Mucosa of descending colon (tissue), 3 donors: Measurements from ENCODE around the gene DAAM2. TPM values are rescaled to one million over a fixed set of nuclear protein-coding genes. Genes with fewer than 3 reads are reported as not detected.

Source experiments
- ATAC-seq: fragments of 200-7000 bp; cut with Tn5 transposase; one replicate; pipeline ENCODE4 v1.9.1; 2020; ENCODE audit warnings: mild to moderate bottlenecking, moderate library complexity
- DNase-seq, 3 donors: peaks; one replicate each; pipeline ENCODE4 v3.0.0-alpha.2; 2020
- H3K36me3 ChIP-seq: fragments of 200-600 bp; one replicate; pipeline ENCODE4 v1.8.0; 2021; ENCODE audit warnings: low read depth, mild to moderate bottlenecking
- H3K4me1 ChIP-seq: fragments of 200-600 bp; one replicate; pipeline ENCODE4 v1.8.0; 2021; ENCODE audit warnings: low read depth, mild to moderate bottlenecking
- H3K4me3 ChIP-seq: fragments of 200-600 bp; one replicate; pipeline ENCODE4 v1.8.0; 2021; ENCODE audit warnings: mild to moderate bottlenecking
- H3K9me3 ChIP-seq: fragments of 200-600 bp; one replicate; pipeline ENCODE4 v1.8.0; 2021; ENCODE audit warnings: mild to moderate bottlenecking
- intact Hi-C, 2 donors: fragments of 100-400 bp; cut with DNase I in 1 of 2; cut with micrococcal nuclease in 1 of 2; formaldehyde crosslinking; loops; one replicate each; pipeline versions ENCODE4 v1.11.0 to v1.11.1; 2022; cut with DNase I, micrococcal nuclease
- total RNA-seq, 3 donors: library from RNA; stranded (reverse); fragmentation: NEBNext Ultra II Directional in 2 of 3; extraction: Animal tissue kit (Norgen Biotek cat#: 25700) in 2 of 3; gene quantifications; one replicate each; pipeline versions ENCODE4 v1.2.1 to v1.2.4, GENCODE V29; 2021 to 2023
- TF ChIP-seq, protein P1 (sequence below): fragments of 200-600 bp; IDR thresholded peaks from one replicate; pipeline ENCODE4 v1.8.0; 2022; ENCODE audit warnings: antibody characterized with exemption, mild to moderate bottlenecking
- donor health status: DM: no; HTN: no; CAD: no; lungs with moderate emphysema.
- donor health status: DM: no; HTN: no; CAD: no.
- donor health status: DM: no; HTN: yes; CAD: no.

Gene DAAM2
- total RNA-seq, 3 donors from 2014 or later: 6.1 to 27.8 (median 9.1) TPM

DNA sequence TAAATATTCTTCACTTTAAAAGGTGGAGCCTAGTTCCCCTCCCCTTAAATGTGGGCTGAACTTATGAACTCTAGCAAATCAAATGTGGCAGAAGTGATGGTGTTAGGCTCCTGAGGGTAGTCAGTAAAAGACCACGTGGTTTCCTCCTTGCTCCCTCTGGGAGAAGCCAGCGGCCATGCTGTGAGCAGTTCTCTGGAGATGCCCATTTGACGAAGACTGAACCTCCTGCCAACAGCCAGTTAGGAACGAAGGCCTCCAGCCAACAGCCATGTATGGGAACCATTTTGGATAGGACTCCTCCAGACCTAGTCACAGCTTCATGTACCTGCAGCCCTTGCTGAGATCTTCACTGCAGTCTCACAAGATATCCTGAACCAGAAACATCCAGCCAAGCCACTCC is 149.6 kb downstream of the DAAM2 start:
- intact Hi-C loops: no loop called here
- peaks cover 31% of the 10 kb centered on the region for H3K4me1 ChIP-seq

DNA sequence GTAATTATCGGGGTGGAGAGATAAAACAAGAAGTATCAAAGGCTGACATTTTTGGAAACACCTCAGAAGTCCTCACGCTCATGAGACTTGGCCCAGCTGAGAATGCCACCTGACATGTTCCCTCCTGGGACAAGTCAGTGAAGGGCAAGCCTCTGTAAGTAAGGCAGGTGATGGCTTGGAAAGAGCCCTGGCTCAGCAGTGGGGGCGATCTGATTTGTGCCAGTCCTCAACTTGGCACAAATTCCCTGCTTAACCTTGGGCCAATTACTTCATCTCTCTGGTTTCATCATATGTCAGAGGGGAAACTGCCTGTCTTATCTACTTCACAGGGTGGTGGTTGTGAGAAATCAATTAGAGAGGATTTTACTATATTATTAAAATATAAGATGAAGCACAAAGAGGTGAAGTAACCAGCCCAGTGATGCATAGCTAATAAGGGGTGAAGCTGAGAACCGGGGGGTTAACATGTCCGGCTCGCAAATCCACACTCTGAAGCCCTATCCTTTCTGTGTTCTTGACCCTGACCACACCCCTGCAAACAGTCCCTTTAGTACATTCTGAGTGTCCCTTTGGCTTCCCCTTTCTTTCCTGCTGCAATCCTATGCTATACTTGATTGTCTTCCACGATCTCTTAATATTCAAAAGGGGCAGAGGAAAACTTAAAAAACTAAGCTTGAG is 150.9 kb downstream of the DAAM2 start:
- no peak overlapping the region for H3K4me3 ChIP-seq
- H3K36me3 ChIP-seq: no peaks in the 10 kb centered on the region
- peaks cover 34% of the 10 kb centered on the region for H3K4me1 ChIP-seq
- ATAC-seq (no peak), DNase-seq (no peak)
- no peaks in the 10 kb centered on the region for H3K9me3 ChIP-seq
- intact Hi-C loops: no loop called here
- TF ChIP-seq, protein P1, sequence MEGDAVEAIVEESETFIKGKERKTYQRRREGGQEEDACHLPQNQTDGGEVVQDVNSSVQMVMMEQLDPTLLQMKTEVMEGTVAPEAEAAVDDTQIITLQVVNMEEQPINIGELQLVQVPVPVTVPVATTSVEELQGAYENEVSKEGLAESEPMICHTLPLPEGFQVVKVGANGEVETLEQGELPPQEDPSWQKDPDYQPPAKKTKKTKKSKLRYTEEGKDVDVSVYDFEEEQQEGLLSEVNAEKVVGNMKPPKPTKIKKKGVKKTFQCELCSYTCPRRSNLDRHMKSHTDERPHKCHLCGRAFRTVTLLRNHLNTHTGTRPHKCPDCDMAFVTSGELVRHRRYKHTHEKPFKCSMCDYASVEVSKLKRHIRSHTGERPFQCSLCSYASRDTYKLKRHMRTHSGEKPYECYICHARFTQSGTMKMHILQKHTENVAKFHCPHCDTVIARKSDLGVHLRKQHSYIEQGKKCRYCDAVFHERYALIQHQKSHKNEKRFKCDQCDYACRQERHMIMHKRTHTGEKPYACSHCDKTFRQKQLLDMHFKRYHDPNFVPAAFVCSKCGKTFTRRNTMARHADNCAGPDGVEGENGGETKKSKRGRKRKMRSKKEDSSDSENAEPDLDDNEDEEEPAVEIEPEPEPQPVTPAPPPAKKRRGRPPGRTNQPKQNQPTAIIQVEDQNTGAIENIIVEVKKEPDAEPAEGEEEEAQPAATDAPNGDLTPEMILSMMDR: no peak

More for the DNA sequence above, 149.6 kb downstream of the DAAM2 start:
- H3K9me3 ChIP-seq: no peaks in the 10 kb centered on the region
- no peak for ATAC-seq
- TF ChIP-seq, protein P1: no peak
- no peak for DNase-seq
- H3K36me3 ChIP-seq: no peaks in the 10 kb centered on the region
- no peak overlapping the region for H3K4me3 ChIP-seq

DNA sequence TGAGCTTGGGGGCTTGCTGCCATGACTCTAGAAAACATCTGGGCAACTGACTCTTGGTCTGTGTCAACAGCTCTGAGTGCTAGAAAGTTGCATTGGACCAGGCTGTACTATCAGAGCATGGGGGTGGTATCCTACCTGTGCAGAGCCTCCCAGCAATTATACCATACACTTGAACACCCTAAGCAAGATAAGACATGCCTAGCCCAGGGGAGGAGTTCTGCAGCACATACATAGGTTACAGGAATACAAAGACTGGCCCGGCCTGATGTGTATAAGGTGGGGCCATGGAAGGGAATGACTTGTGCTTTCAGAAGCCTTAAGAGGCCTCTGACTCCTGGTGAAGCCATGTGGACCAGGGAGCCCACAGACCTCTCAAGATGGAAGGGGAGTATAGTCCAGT is 153.4 kb downstream of the DAAM2 start:
- TF ChIP-seq, protein P1: no peak
- intact Hi-C loops: no loop called here
- Histone ChIP-seq H3K4me1 (peaks cover 24% of the 10 kb centered on the region), H3K9me3 (no peaks in the 10 kb centered on the region), H3K4me3 (no peak overlapping the region), H3K36me3 (no peaks in the 10 kb centered on the region)
- ATAC-seq (peak; percentile 93), DNase-seq (peak in 2 of 3 donors; percentile 47 to 77)

DNA sequence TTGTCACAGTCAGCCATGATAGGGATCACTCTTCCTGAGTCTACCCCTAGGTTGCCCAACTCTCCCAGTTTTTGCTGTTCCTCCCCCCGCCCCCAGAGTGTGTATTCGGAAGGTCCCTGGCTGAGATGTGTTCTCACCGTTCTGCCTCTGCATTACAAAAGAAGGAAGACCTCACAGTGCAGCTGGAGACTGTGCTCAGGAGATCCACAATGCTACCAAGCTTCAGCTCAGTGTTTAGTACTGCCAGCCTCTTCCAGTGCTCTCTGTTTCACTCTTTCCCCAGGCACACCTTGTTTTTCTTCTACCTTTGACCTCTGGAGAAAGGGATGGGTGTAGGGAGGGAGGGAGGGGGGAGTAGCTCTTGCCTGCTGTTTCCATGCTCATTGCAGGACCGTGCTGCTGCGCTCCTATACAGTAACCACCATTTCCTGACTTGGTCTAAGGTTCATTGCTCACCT is 155.5 kb downstream of the DAAM2 start:
- Histone ChIP-seq H3K4me3 (no peak overlapping the region), H3K4me1 (peaks cover 24% of the 10 kb centered on the region), H3K9me3 (no peaks in the 10 kb centered on the region), H3K36me3 (no peaks in the 10 kb centered on the region)
- peak; percentile 68 for ATAC-seq
- TF ChIP-seq, protein P1: no peak
- intact Hi-C loops: no loop called here
- no peak for DNase-seq

DNA sequence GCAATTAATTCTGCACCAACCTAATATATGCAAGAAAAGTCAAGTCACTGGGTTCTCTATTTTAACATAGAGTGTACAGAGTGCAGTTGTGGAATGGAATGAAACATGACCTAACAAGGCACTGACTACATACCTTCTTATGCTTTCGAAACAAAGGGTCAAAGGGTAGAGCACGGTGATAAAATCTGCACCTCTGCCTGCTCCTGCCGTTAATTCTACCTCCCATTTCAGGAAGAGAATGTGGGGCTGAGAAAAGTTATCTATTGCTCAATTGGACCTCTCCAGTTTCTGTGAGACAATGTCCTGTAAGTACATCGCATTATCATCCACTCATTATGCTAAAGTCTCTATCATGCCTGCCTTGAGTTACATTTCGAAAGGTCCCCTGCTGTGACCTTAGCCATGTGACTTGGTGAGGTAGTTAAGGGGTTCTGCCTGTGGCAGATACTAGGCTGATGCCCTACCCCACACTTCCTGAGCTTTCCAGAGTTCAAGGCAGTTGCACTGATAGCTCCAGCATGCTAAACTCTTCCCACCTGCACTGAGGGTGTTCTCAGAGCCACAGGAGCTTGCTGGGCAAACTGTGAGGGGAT is 156.1 kb downstream of the DAAM2 start:
- Histone ChIP-seq H3K4me3 (no peak overlapping the region), H3K4me1 (peaks cover 24% of the 10 kb centered on the region), H3K9me3 (no peaks in the 10 kb centered on the region), H3K36me3 (no peaks in the 10 kb centered on the region)
- TF ChIP-seq, protein P1: no peak
- peak; percentile 43 for ATAC-seq
- DNase-seq: no peak
- intact Hi-C loops: no loop called here
